Gastroesophageal sphincter (tissue), 3 donors: Measurements from ENCODE around the gene KDM6A.

Experiments used
- CTCF ChIP-seq, 4 experiments: fragments of 200-600 bp in 2 of 4; fragments of 450-650 bp in 2 of 4; sonication (generic) in 1 of 4; IDR thresholded peaks; one replicate each; pipeline ENCODE4 v1.5.1; 2017 to 2019; ENCODE audit warnings: antibody characterized with exemption in 4 of 4, mild to moderate bottlenecking in 2 of 4, moderate library complexity in 2 of 4
- EP300 ChIP-seq: sonication (generic); formaldehyde crosslinking; IDR thresholded peaks from one replicate; pipeline ENCODE4 v1.6.1; 2017; ENCODE audit warnings: antibody characterized with exemption, mild to moderate bottlenecking
- POLR2A ChIP-seq, 2 donors: fragments of 450-650 bp; IDR thresholded peaks; one replicate each; pipeline ENCODE4 v1.6.1; 2017; ENCODE audit warnings: antibody characterized with exemption in 2 of 2, mild to moderate bottlenecking in 2 of 2, moderate library complexity in 1 of 2

GRCh38 chrX:44948406-44948805 lies 75.4 kb downstream of the KDM6A start:
- TF ChIP-seq CTCF (IDR thresholded peaks at IDR 0.05) = no peak
- TF ChIP-seq POLR2A (IDR thresholded peaks at IDR 0.05) = no peak
- no peak for TF ChIP-seq EP300
